Astrocyte (in vitro differentiated cells and primary cell): ENCODE results near the gene PRDX3.

Source experiments
- EZH2 ChIP-seq: IDR thresholded peaks from 2 replicates; pipeline ENCODE4 v1.6.1; 2012; ENCODE audit warnings: mild to moderate bottlenecking, low read length, inconsistent platforms; ENCODE audit not compliant: insufficient read depth
- TF ChIP-seq, protein P1 (sequence below): IDR thresholded peaks from 2 replicates; pipeline ENCODE4 v1.5.1; 2011; ENCODE audit warnings: low read depth, mild to moderate bottlenecking, inconsistent platforms, low read length, moderate library complexity; ENCODE audit not compliant: insufficient read depth

DNA sequence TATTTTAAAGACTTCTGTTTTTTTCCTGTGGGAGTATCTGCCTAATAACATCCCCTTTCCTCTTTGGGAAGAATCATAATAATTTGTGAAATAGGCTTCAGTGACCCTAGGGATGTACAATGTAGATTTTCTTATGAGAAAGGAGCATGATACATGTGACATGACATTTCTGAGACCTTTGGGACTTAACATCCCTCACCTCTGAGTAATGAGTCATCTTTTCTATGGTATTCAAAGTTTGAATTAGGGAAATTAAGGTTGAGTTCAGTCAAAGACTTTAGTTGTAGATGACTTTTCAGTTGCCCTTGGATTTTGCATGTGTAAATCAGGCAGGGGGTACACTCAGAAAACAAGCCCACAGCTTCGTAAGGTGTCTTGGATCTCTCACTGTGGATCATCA is 43.1 kb upstream of the PRDX3 start:
- TF ChIP-seq, protein P1, sequence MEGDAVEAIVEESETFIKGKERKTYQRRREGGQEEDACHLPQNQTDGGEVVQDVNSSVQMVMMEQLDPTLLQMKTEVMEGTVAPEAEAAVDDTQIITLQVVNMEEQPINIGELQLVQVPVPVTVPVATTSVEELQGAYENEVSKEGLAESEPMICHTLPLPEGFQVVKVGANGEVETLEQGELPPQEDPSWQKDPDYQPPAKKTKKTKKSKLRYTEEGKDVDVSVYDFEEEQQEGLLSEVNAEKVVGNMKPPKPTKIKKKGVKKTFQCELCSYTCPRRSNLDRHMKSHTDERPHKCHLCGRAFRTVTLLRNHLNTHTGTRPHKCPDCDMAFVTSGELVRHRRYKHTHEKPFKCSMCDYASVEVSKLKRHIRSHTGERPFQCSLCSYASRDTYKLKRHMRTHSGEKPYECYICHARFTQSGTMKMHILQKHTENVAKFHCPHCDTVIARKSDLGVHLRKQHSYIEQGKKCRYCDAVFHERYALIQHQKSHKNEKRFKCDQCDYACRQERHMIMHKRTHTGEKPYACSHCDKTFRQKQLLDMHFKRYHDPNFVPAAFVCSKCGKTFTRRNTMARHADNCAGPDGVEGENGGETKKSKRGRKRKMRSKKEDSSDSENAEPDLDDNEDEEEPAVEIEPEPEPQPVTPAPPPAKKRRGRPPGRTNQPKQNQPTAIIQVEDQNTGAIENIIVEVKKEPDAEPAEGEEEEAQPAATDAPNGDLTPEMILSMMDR, result no peak
- TF ChIP-seq EZH2, result no peak
